Hematopoietic multipotent progenitor cell (in vitro differentiated cells): ENCODE measurements around the gene MAP3K1. TPM values are rescaled to one million over a fixed set of nuclear protein-coding genes. Genes with fewer than 3 reads are reported as not detected.

Experiments used
- DNase-seq, 3 donors: peaks; one replicate each; pipeline ENCODE4 v3.0.0-alpha.2; 2011 to 2015; ENCODE audit warnings: low read depth in 2 of 3, low spot score in 2 of 3
- total RNA-seq: library from RNA; depleted of rRNA; stranded (reverse); fragments of >200 nt; gene quantifications from one replicate; pipeline ENCODE4 v1.2.3, GENCODE V29; 2012

The MAP3K1 gene
- total RNA-seq, 1 donor, result 21.3 TPM

DNA sequence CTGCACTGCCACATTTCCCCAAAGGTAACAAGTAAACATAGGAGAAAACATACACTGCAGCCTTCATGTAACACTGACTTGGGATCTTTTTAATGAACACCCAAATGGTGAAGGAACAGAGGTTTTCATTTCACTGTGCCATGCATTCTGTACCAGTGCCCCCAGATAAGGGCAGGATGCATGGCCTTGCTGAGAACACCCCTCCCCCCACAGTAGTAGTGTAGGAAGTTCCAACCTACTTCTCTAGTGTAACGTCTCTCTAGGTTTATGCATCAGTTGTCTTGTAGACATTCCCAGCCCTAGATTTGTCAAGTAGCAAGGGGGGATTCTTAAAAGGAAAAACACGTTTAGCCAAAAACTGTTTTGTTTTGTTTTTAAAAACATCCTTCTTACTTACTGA lies 29.9 kb downstream of the MAP3K1 start:
- no peak for DNase-seq

DNA sequence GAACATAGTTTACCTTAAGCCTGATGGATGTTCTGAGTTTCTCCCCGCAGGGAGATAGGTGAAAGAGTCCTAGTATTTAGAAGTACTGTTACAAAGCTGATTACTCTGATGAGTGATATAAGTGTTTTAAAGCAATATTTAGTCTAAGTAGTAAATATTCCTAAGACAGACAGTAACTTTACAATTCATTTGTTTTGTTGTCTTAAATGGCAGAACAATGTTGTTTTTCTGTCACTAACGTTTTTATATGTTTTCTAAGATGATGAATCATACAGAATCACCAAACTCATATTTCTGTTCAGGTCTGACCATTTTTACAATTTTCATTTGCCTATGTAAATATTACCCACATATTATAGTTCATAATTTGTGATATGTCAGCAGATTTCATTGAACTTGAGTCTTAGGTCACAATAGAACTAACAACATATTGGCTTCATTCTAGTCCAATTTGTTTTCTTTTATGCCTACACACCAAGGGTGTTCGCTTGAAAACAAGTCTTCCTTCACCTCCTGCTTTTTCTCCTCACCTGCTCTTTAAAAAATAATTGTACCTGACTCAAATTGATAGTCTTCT lies 30.6 kb downstream of the MAP3K1 start:
- no peak for DNase-seq

DNA sequence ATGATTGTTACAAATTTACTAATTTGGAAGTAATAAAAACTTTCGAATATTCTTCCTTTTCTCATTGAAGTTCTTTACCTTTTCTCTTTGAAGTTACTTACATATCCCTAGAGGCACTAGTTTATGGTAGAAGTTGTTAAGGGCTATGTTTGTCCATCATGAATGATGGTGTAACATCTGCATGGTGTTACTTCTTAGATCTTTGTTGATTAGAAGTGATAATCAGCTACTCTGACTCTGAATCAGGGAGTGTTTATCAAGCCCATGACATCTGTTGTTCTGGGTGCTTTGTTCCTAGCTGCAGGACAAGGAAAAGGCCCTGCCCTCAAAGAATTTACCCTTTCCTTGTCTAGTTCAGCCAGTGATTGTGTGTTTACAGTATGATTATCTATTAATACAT lies 32.9 kb downstream of the MAP3K1 start:
- DNase-seq, result no peak

DNA sequence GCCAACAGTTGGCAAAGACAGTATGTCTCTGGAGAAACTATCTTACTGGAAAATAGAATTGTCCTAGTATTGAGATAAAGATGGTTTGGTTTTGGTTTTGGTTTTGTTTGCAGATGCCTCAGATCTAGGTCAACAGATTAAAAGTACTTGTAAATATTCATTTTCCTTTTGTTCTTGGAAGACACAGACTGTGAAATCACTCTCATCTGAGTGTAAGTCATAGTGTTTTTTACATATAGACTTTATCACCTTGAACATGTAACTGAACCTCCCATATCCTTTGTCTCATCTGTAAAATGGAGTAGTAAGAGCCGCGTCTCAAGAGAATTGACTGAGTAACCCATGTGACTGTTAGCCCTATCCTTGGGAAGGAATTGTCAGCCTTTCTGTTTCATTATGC lies 34.3 kb downstream of the MAP3K1 start:
- DNase-seq, result no peak

DNA sequence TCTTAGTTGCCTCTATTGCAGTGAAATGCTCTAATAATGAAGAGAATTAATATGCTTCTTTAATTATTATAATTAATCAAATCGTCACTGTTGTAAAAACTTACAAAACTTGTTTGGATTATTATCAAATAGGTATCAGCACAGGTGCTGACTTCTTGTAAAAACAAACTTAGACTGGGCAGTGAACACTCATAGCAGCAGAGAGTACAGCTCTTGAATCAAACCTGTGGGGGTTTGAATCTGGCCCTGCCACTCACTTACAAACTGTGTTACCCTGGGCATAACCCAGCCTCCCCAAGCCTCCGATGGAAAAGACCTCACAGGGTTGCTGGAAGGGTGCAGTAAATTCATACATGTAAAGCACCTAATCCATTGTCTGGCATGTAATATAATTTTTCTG lies 35.1 kb downstream of the MAP3K1 start:
- DNase-seq, result no peak

DNA sequence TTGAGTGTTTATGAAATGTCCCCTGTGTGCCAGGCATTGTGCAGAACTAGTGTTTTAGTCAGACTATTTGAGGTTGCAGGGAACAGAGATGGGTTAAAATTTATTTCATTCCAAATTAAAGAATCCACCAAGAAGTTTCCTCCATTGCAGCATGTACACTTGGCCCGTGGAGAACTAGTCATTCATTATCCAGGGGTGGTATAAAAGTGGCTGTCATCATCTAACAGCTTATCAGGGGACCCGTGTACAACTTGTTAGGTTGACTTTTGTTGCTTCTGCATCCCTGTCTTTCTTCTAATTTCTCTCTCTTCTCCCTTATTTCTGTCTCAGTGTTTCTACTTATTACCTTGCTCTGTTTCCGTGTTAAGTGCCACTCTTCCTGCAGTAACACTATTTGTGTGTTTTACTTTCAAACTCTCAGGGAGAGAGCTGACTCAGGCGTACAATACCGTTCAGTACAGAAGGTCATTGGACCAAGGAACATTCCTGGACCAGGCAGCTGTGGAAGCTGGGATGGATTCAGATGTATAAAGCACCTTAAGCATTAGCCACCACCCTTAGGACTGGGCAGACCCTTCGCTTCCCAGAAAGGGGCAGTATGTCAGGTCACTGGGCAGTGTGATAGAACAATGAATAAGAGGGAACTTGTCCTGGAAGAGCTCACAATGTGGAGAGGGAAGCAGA lies 36.1 kb downstream of the MAP3K1 start:
- no peak for DNase-seq

DNA sequence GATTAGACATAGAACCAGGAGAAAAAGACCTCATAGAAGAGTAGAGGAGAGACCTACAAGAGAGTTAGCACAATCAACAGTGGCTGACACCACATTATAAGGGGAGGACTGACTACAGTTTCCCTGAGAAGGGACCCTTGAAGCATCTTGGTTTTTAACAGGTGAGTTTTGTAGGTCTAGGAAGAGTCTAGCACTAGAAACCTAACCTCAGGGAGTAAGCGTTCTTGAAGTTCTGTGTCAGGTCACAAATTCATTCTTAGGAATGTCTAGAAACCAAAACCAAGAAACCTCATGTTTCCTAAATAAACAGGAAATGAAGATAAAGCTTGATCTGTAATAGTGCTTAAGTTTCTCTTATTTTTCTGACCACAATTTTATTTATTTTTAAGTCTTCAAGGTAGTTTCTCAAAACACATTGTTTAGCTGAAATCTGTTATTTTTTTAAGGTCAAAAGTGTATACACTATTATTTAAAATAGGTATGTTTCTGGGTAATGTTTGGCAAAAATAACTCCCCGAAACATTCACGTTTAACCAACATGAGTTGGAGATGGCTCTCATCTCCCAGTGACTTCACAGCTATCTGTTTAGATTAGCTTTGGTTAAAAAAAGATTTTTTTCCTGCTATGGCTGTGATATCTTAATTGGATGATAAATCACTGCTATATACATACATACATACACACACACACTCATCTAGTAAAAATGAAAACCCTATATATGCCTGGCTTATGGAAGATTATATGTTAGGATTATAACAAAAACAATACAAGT lies 37.1 kb downstream of the MAP3K1 start:
- no peak for DNase-seq

DNA sequence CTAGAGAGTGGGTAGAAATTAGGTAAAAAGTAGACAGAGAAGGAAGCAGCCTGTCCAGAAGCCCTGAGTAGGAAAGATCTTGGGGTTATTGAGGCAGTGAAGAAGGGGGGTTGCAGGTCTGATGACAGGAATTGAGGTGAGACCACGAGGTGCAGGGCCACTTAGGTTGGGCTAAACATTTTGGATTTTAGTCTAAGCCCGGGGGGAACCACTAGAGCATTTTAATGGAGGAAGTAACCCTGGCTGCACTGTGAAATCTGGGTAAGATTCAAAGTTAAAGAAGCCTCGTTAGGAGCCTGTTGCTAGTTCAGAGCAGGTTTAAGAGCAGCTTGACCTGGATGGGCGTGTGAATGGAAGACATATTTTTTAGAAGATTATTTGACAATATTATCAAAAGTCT lies 38.3 kb downstream of the MAP3K1 start:
- DNase-seq, result peak in 1 of 3 donors; percentile 26

DNA sequence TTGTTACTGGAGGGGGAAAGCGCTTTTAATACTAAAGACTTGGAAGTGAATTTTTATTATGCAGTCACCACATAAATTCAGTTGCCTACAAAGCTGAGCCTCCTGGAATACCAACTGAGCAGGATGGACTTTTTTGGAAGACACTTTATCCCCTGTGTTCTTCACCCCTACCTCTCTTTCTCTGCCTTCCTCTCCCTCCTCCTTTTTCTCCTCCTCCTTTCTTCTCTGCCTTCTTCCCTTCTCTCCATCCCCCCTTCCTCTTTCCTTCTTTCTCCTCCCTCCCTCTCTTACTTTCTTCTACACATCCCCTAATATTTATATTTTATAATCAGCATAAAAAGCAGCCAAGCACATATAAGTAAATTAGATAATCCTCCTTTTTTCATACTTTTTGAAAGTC lies 39.6 kb downstream of the MAP3K1 start:
- DNase-seq, result no peak

DNA sequence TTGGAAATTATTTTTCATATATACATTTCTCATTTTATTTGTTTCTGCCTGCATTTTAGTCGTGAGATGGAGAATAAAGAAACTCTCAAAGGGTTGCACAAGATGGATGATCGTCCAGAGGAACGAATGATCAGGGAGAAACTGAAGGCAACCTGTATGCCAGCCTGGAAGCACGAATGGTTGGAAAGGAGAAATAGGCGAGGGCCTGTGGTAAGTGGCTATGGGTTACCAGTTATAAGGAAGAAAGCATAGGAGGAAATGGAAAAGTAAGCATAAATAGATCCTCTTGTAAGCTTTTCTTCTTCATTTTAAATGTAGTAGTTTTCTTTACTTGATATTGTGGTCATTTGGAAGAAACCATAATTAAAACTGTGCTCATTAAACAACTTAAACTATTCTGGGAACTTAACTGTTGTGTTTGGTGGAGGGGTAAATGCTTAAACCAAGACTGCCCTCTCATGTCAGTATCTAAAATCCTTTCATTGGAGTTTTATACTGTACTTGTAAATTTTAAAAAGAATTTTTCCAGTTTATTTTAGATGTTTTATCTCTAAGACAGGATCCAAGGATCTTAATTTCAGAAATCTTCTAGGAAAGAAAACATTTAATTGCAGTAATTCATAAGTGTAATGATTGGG lies 41.3 kb downstream of the MAP3K1 start:
- DNase-seq, result no peak

DNA sequence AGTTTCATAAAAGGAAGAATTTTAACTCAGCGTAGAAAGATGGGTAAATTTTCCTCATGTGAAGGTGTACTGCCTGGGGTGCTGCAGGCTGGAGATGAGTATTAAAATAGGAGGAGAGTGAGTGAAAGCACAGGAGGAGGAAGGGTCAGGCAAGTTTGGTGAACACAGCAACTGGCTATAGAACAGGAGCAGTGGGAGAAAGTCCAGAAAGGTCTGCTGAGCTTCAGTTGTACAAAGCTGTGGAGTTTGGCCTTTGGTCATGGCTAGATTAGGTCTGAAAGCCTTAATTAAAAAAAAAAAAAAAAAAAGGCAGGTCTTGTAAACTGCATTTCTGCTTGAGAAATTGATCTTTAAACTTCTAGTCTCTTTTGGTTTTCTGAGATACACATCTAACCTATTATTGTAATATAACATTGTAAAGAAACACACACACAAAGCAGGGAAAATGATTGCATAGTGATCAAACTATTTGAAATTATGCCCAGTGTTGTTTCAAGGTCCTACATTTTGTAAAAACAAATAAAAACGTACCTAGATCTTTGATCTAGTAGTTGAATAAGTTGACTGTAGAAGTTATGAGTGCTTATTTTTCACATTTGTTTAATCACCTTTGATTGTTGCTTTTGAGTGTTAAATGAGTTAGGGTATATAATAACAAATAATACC lies 43.6 kb downstream of the MAP3K1 start:
- no peak for DNase-seq

DNA sequence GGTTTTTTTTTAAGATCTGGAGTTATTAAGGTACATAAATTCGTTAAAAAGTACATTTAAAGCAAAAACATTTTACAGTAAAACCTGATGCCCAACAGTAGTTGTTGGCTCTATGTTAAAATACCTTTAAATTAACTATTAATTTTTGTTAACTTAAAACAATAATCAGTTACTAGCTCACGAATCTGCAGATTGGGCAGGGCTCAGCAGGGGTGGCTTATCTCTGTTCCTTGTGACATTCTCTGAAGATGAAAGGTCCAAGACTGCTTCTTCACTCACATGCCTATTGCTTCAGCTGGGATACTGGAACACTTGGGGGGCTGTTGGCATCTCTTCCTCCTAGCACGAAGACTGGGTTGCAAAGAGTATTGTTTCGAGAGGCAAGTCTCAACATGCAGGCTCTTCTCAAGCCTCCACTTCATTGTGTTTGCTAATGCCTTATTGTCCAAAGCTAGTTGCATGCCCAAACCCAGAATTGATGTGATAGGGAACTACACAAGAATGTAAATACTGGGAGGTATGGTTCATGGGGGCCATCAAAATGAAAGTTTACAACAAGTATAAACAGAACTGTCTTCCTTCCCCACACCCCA lies 46.6 kb downstream of the MAP3K1 start:
- no peak for DNase-seq

DNA sequence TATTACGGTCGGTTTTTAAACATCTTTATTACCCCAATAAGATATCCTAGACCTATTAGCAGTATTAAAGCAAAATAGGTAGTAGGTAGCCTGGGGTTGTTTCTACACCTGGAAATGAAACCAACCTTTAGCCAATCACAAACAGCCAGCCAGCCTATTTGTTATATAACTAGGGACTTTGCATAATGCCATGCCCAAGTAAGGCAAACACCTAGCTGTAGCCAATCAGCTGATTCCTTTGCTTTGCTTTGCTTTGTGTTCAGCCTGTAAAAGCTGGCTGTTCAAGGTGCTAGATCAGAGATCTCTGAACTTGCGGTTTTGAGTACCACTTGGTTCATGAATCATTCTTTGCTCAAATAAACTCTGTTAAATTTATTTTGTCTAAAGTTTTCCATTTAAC lies 47.6 kb downstream of the MAP3K1 start:
- no peak for DNase-seq

DNA sequence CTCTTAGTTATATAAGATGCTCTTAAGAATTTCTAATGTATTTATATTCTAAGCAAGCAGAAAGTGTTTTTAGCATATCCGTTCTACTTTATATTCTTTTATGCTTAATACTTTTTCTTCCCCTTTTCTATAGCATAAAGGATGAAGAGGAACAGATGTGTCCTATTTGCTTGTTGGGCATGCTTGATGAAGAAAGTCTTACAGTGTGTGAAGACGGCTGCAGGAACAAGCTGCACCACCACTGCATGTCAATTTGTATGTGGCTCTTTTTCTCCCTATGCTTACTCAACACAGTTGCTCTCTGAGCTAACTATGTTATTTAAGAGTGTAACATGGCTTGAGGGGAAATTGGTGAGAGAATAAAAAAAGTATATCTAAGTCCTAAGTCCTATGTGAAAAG lies 56.4 kb downstream of the MAP3K1 start:
- peak in 1 of 3 donors; percentile 57 for DNase-seq

DNA sequence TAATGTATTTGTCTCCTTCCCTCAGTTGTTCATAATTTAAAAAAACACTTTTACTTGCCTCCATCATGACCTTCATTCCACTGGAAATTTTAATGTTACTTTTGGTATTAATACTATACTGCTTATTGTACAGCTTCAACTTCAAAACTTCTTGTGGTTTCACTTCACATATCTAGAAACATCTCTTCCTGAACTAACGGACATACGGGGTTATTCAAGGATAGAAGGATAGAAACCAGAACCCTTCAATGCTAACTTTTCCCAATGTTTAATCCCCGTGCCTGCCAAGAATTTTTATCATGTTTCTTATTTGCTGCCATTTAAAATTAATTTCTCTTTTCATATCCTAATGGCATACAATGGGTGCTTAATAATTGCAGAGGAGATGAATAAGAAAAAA lies 57.7 kb downstream of the MAP3K1 start:
- no peak for DNase-seq

DNA sequence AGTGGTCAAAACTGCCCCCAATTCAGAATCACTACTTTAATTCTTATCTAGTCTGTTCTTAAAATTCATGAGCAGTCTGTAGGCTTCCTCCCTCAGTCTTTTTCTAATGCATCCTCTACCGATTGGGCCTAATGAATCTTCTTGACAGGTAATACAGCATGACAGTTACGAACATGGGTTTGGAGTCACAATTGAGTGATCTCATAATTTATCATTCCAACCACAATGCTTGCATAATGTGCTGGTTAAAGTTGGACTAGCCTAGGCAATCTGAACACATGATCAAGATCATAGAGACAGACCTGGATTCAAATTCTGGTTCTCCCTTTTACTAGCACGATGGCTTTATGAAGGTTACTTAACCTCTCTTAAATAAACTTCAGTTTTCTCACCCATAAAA lies 61.0 kb downstream of the MAP3K1 start:
- DNase-seq, result peak in 1 of 3 donors; percentile 20

DNA sequence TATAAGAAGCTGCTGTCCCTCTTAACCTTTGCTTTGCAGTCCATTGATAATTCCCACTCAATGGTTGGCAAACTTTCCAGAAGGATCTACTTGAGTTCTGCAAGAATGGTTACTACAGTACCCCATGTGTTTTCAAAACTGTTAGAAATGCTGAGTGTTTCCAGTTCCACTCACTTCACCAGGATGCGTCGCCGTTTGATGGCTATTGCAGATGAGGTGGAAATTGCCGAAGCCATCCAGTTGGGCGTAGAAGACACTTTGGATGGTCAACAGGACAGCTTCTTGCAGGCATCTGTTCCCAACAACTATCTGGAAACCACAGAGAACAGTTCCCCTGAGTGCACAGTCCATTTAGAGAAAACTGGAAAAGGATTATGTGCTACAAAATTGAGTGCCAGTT lies 66.2 kb downstream of the MAP3K1 start:
- no peak for DNase-seq

DNA sequence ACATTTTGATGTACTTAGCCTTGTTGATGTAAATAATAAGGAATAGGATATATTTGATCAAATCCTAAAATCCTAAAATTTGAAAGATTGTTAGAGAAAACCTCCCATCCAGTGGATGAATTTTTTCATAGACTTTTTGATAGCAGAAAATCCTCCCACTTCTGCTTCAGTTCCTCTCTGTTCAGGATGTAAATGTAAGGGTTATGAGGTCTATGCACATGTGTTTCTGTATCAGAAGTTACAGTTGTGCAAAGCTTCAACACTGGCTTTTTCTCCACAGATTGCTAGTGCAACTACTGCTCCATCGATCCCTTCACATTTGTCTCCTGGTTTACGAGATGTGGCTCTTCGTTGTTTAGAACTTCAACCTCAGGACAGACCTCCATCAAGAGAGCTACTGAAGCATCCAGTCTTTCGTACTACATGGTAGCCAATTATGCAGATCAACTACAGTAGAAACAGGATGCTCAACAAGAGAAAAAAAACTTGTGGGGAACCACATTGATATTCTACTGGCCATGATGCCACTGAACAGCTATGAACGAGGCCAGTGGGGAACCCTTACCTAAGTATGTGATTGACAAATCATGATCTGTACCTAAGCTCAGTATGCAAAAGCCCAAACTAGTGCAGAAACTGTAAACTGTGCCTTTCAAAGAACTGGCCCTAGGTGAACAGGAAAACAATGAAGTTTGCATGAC lies 78.1 kb downstream of the MAP3K1 start:
- DNase-seq, result no peak

DNA sequence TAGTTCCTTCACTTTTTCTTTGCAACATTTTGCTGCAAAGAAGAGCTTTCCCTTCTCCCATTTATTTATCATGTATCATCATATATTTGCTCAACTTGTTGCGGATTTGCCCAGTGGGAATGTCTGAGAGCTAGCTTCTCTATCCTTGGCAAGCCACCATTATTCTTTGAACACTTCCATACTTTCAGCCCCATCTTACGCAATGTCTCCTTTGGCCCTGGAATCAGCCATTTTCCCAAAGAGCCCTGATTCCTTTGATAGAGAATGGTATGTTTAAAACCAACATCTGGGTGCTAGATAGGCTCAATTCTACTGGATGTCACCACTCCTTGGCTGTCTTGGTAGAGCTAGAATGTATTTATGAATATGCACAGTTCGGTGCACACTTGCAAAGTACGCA lies 81.4 kb downstream of the MAP3K1 start:
- no peak for DNase-seq

DNA sequence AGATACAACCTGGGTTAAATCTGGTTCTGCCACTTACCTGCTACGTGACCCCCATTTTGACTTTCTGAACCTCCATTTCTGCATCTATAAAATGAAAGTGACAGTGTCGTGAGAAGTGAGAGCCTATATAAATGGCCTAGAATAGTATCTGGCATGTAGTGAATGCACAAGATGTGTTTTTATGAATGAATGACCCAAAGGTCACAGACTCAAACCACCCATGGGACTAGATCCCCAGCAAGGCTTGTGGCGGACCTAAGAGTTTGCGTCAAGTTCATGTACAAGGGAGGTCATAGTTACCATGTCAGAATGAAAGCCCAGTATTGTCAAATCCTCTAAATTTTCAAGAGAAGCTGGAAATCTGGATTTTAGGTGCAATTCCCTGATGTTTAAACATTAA lies 82.9 kb downstream of the MAP3K1 start:
- DNase-seq, result no peak
